ENCODE measurements around the gene ITGA3. TPM values are rescaled to one million over a fixed set of nuclear protein-coding genes. Genes with fewer than 3 reads are reported as not detected.

The ITGA3 gene
- total RNA-seq, 1 experiment from 2014 or later = 539 TPM

DNA sequence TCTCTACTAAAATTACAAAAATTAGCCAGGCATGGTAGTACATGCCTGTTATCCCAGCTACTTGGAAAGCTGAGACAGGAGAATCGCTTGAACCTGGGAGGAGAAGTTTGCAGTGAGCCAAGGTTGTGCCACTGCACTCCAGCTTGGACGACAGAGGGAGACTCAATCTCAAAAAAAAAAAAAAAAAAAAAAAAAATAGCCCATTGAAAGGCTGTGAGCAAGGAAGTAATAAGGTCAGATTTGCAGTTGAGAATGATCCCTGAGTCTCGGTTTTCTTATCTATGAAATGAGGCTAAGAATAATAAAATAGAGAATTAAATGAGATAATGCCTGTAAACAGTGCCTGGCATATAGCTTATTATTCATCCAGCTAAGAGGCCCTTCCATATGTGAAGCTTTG, 37.9 kb downstream of the ITGA3 start:
- no peaks in the 10 kb centered on the region for H3K9me3 Mint-ChIP-seq (ENCODE audit: low read depth, unreplicated experiment)
- CTCF ChIA-PET = interaction anchor here (0.7 to 3.8 kb wide), 29 partner anchors 10 to 1880 kb away, joined by 3 to 34 read pairs (median 5); partner anchors contain the start of gene ITGA3
- H3K27ac Mint-ChIP-seq (ENCODE audit: unreplicated experiment) = peak overlapping the region; percentile 89
- peaks cover 39% of the 10 kb centered on the region for H3K4me1 Mint-ChIP-seq (ENCODE audit: low read depth, unreplicated experiment)
- no peak for DNase-seq
- H3K27me3 Mint-ChIP-seq (ENCODE audit: unreplicated experiment) = no peaks in the 10 kb centered on the region
- TF ChIP-seq, protein P1, sequence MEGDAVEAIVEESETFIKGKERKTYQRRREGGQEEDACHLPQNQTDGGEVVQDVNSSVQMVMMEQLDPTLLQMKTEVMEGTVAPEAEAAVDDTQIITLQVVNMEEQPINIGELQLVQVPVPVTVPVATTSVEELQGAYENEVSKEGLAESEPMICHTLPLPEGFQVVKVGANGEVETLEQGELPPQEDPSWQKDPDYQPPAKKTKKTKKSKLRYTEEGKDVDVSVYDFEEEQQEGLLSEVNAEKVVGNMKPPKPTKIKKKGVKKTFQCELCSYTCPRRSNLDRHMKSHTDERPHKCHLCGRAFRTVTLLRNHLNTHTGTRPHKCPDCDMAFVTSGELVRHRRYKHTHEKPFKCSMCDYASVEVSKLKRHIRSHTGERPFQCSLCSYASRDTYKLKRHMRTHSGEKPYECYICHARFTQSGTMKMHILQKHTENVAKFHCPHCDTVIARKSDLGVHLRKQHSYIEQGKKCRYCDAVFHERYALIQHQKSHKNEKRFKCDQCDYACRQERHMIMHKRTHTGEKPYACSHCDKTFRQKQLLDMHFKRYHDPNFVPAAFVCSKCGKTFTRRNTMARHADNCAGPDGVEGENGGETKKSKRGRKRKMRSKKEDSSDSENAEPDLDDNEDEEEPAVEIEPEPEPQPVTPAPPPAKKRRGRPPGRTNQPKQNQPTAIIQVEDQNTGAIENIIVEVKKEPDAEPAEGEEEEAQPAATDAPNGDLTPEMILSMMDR (IDR thresholded peaks at IDR 0.05; ENCODE audit: unreplicated experiment) = no peak
- peaks cover 74% of the 10 kb centered on the region for H3K36me3 Mint-ChIP-seq (ENCODE audit: insufficient read depth, unreplicated experiment)
- intact Hi-C loops (cut with micrococcal nuclease; ENCODE audit: unreplicated experiment) = loop anchor here (2.0 to 5.0 kb wide), 3 partner anchors 37 to 203 kb away; partner anchors contain the start of gene ITGA3
- no peak overlapping the region for H3K4me3 Mint-ChIP-seq (ENCODE audit: low read depth, unreplicated experiment)
- BruUV-seq (replicated peaks) = no TSS peak

DNA sequence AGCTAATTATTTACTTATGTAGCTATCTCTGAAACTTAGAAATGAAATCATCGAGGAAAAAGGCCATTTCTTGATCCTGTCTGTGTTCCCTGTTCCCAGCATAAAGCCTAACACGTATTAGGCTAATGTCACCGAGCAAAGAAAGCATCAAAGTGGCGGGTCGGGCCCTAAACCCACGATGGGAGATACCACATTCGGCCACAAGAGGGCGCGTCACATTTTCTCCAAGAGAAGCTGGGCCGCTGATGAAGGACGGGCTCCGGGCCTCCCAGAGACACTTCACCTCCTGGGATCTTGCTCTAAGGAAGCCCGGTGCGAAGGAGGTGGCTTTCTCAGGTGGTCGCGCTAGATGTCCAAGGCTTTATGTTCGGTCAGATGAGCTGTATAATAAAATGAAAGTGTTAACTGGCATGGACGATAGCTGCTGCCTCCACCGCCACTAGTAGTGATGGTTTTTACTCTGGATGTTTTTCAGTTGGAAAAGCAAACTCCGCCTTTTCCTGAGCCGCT, 38.4 kb downstream of the ITGA3 start:
- peaks cover 69% of the 10 kb centered on the region for H3K36me3 Mint-ChIP-seq (ENCODE audit: insufficient read depth, unreplicated experiment)
- peak overlapping the region; percentile 90 for H3K4me3 Mint-ChIP-seq (ENCODE audit: low read depth, unreplicated experiment)
- H3K27me3 Mint-ChIP-seq (ENCODE audit: unreplicated experiment) = no peaks in the 10 kb centered on the region
- intact Hi-C loops (cut with micrococcal nuclease; ENCODE audit: unreplicated experiment) = loop anchor here (2.0 to 5.0 kb wide), 3 partner anchors 37 to 203 kb away; partner anchors contain the start of gene ITGA3
- H3K4me1 Mint-ChIP-seq (ENCODE audit: low read depth, unreplicated experiment) = peaks cover 42% of the 10 kb centered on the region
- no peaks in the 10 kb centered on the region for H3K9me3 Mint-ChIP-seq (ENCODE audit: low read depth, unreplicated experiment)
- H3K27ac Mint-ChIP-seq (ENCODE audit: unreplicated experiment) = peak overlapping the region; percentile 89
- CTCF ChIA-PET = interaction anchor here (0.6 to 3.8 kb wide), 30 partner anchors 10 to 1881 kb away, joined by 3 to 34 read pairs (median 5); partner anchors contain the start of gene ITGA3
- peak; percentile 95 for DNase-seq
- TF ChIP-seq, protein P1 (IDR thresholded peaks at IDR 0.05; ENCODE audit: unreplicated experiment) = peak; percentile 97
- BruUV-seq (replicated peaks) = no TSS peak

DNA sequence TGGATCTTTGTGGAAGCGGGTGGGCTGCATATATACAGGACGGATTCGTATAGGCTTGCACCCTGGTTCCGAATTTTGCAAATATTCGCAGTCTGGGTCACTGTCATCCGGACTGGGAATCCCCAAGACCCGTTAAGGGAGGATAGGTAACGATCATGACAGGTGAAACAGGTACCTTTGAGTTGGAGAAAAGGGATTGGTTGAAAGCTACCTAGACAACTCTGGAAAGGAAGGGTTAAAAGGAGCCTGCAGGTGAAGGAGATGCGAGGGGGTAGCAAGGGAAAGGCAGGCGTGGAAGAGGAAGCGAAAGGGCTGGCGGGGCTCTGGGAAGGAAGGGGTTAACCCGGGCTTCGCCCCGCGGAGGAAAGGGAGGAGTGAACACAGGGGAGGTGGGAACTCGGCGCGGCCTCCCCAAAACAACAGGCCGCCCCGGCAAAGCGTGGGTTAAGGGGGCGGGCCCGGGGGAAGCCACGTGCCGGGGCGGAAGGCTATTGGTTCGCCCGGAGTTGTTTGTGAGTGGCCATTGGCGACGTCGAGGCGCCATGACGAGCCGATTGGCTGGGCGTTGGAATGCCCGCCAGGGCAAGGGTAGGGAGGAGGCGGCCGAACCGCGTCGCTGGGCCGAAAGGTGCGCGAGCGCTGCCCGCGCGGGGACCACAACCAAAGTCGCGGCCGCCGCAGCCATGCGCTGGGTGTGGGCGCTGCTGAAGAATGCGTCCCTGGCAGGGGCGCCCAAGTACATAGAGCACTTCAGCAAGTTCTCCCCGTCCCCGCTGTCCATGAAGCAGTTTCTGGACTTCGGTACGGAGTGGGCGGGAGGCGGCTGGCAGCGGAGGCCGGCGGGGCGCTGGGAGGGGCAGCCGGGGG, 39.1 kb downstream of the ITGA3 start, which contains the start of gene PDK2:
PDK2 (plus strand) TSS at position 599 of the 867 bp plus-strand sequence; CDS start at position 684, 85 bp downstream.
- Mint-ChIP-seq H3K27ac (ENCODE audit: unreplicated experiment) (peak within 1 kb of the TSS; percentile 89), H3K4me3 (ENCODE audit: low read depth, unreplicated experiment) (peak within 1 kb of the TSS; percentile 90), H3K4me1 (ENCODE audit: low read depth, unreplicated experiment) (peaks cover 48% of the 10 kb centered on the region), H3K36me3 (ENCODE audit: insufficient read depth, unreplicated experiment) (peaks cover 63% of the 10 kb centered on the region), H3K27me3 (ENCODE audit: unreplicated experiment) (no peaks in the 10 kb centered on the region), H3K9me3 (ENCODE audit: low read depth, unreplicated experiment) (no peaks in the 10 kb centered on the region)
- no TSS peak for BruUV-seq (replicated peaks)
- CTCF ChIA-PET = interaction anchor here (0.6 to 3.8 kb wide), 27 partner anchors 9 to 203 kb away, joined by 3 to 34 read pairs (median 5); partner anchors contain the start of gene ITGA3
- peak; percentile 98 for DNase-seq
- TF ChIP-seq, protein P1 (IDR thresholded peaks at IDR 0.05; ENCODE audit: unreplicated experiment) = no peak
- intact Hi-C loops (cut with micrococcal nuclease; ENCODE audit: unreplicated experiment) = loop anchor here (2.0 to 5.0 kb wide), 3 partner anchors 38 to 202 kb away; partner anchors contain the start of gene ITGA3

DNA sequence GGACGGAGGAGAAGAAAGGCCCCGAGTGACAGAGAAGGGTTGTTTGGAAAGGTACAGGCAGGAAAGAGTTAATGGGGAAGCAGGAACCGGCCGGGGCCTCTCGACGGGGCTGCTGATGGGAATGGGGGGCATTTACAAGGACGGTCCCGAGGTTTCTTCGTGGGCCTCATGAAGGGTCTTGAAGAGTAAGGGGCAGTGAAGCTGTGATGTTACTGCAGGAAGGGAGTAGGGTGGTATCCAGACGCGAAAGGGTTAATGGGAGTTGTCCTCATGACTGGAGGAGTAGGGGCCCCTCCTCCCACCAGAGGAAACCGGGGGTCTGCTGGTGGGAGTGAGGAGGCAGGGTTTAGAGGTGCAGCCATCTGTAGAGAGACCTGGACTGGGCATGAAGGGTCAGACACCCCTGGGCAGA, 39.7 kb downstream of the ITGA3 start:
- Mint-ChIP-seq H3K27me3 (ENCODE audit: unreplicated experiment) (no peaks in the 10 kb centered on the region), H3K27ac (ENCODE audit: unreplicated experiment) (peak overlapping the region; percentile 89), H3K36me3 (ENCODE audit: insufficient read depth, unreplicated experiment) (peaks cover 63% of the 10 kb centered on the region), H3K4me3 (ENCODE audit: low read depth, unreplicated experiment) (peak overlapping the region; percentile 90), H3K4me1 (ENCODE audit: low read depth, unreplicated experiment) (peaks cover 55% of the 10 kb centered on the region), H3K9me3 (ENCODE audit: low read depth, unreplicated experiment) (no peaks in the 10 kb centered on the region)
- no peak for DNase-seq
- CTCF ChIA-PET = interaction anchor here (0.6 kb wide), 1 partner anchor 56 kb away, joined by 3 read pairs; no protein-coding TSS in a partner anchor
- BruUV-seq (replicated peaks) = no TSS peak
- intact Hi-C loops (cut with micrococcal nuclease; ENCODE audit: unreplicated experiment) = loop anchor here (2.0 kb wide), 2 partner anchors 65 to 201 kb away; no protein-coding TSS in a partner anchor
- TF ChIP-seq, protein P1 (IDR thresholded peaks at IDR 0.05; ENCODE audit: unreplicated experiment) = no peak
